Fibroblast of pulmonary artery (primary cell): ENCODE results near the gene ACAP2.
"Not testable (repeated sequence)": the region's sequence is repeated elsewhere in the genome, so short reads cannot be mapped to it uniquely, and the experiment has no call there.

Source experiments
- DNase-seq: peaks from one replicate; pipeline ENCODE4 v3.0.0-alpha.2; 2010; ENCODE audit warnings: low read depth
- H3K4me3 ChIP-seq: replicated peaks from 2 replicates; pipeline ENCODE4 v1.5.1; 2011; ENCODE audit warnings: low read depth, mild to moderate bottlenecking, control low read depth, low read length, moderate library complexity
- TF ChIP-seq, protein P1 (sequence below): IDR thresholded peaks from 2 replicates; pipeline ENCODE4 v1.5.1; 2011; ENCODE audit warnings: mild to moderate bottlenecking, control low read depth, low read length, inconsistent platforms; ENCODE audit errors: missing control alignments

ACAP2 gene

DNA sequence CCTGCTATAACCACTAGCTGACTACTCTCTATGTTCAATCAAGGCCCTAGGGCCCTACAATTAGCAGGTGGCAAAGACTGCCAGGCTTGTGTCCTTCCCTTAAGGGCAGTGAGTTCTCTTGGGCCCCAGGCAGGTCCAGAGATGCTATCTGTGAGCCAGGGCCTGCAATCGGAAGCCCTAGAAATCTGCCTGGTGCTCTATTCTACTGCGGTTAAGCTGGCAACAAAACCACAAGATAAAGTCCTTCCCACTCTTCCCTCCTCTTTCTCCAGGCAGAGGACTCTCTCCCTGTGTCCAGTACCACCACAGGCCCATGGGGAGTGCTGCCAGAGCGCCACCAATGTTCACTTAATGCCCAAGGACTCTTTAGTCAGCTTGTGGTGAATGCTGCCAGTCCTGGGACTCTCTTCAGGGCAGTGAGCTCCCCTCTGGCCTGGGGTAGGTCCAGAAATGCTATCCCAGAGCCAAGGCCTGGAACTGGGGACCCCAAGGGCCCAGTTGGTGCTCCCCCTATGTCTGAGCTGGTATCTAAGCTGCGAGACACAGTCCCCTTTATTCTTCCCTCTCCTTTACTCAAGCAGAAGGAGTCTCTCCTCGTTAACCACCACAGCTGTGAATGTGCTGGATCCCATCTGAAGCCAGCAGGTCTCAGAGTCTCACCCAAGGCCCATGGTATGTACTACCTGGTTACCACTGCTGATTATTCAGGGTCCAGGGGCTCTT, 206.6 kb downstream of the ACAP2 start:
- H3K4me3 ChIP-seq: no peak overlapping the region
- TF ChIP-seq, protein P1, sequence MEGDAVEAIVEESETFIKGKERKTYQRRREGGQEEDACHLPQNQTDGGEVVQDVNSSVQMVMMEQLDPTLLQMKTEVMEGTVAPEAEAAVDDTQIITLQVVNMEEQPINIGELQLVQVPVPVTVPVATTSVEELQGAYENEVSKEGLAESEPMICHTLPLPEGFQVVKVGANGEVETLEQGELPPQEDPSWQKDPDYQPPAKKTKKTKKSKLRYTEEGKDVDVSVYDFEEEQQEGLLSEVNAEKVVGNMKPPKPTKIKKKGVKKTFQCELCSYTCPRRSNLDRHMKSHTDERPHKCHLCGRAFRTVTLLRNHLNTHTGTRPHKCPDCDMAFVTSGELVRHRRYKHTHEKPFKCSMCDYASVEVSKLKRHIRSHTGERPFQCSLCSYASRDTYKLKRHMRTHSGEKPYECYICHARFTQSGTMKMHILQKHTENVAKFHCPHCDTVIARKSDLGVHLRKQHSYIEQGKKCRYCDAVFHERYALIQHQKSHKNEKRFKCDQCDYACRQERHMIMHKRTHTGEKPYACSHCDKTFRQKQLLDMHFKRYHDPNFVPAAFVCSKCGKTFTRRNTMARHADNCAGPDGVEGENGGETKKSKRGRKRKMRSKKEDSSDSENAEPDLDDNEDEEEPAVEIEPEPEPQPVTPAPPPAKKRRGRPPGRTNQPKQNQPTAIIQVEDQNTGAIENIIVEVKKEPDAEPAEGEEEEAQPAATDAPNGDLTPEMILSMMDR: no peak
- no peak for DNase-seq

DNA sequence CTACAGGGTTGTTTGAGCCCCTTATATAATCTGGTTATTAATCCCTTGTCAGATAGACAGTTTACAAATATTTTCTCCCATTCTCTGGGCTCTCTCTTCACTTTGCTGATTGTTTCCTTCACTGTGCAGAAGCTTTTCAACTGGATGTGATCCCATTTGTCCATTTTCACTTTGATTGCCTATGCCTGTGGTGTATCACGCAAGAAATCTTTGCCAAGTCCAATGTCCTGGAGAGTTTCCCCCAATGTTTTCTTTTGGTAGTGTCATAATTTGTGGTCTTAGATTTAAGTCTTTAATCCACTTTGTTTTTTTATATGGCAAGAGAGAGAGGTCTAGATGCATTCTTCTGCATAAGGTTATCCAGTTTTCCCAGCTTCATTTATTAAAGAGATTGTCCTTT, 212.6 kb downstream of the ACAP2 start:
- TF ChIP-seq, protein P1: no peak
- DNase-seq: no peak
- H3K4me3 ChIP-seq: no peak overlapping the region

DNA sequence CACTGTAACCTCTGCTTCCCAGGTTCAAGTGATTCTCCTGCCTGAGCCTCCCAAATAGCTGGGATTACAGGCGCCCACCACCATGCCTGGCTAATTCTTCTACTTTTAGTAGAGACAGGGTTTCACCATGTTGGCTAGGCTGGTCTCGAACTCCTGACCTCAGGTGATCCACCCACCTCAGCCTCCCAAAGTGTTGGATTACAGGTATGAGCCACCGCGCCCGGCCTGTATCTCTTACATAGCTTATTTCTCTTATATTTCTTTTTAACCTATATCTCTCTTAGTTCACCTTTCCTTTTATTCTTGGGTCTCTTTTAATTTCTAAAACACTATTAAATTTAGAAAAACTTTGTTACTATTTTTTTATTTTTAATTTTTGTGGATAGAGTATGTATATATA, 213.9 kb downstream of the ACAP2 start:
- not testable (repeated sequence) for H3K4me3 ChIP-seq, DNase-seq

DNA sequence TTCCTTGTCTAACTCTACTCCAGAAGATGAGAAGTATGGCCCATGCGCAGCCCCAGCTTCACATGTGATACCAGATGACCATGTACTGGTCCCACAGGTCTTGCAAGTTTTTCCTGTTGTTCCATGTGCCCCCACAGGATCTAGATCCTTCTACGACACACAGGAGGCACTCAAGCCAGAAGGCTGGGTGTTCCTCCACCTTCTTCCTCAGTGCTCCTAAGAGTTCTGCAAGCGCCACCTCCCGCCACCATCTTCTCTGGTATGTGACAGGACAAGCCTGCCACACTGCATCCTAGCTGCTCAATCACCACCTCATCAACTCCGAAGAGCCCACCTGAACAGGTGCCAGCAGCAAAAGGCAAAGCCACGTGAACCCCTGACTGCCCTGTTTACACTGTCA, 214.9 kb downstream of the ACAP2 start:
- H3K4me3 ChIP-seq: no peak overlapping the region
- TF ChIP-seq, protein P1: no peak
- DNase-seq: no peak

DNA sequence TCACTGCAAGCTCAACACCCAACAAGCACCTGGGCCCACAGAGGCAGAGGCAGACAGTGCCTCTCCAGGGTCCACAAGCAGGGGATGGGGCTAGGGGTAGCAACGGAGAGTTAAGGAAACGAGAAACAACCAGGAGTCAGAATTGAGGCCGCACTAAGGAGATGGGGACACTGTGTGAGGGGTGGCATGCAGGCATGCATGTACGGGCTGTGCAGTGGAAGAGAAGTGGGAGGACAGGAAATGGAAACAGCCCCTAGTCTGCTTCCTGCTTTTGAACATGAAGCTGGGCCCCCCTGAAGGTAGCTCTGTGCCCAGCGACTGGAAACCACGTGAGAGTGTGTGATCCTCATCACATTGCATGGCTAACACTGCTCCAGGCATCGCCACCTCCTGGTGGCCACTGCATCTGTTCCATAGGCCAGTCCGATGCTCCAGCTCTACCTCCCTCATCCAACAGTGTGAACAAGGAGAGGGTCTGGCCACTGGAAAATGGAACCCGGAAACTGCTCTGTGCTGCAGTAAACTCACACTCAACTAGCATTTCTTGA, 215.8 kb downstream of the ACAP2 start:
- H3K4me3 ChIP-seq: no peak overlapping the region
- peak; percentile 44 for DNase-seq
- TF ChIP-seq, protein P1: peak; percentile 60

DNA sequence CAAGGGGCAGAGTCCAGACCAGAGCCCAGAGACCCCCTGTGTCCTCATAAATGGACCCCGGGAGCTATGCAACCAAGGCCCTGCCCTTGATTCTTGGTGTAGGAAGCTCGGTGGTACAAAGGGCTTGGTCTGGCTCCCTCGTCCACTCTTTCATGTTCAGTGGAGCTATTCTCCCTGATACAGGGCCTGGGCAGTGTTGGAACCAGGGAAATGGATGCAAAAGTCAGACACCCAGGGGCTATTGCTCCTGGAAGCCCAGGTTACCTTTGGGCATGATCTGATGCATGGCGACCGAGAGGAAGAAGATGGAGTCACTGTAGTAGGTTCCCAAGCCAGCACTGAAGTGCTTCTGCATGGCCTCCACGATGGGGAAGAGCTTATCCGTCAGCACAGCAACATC, 216.4 kb downstream of the ACAP2 start:
- TF ChIP-seq, protein P1: no peak
- DNase-seq: no peak
- H3K4me3 ChIP-seq: no peak overlapping the region

DNA sequence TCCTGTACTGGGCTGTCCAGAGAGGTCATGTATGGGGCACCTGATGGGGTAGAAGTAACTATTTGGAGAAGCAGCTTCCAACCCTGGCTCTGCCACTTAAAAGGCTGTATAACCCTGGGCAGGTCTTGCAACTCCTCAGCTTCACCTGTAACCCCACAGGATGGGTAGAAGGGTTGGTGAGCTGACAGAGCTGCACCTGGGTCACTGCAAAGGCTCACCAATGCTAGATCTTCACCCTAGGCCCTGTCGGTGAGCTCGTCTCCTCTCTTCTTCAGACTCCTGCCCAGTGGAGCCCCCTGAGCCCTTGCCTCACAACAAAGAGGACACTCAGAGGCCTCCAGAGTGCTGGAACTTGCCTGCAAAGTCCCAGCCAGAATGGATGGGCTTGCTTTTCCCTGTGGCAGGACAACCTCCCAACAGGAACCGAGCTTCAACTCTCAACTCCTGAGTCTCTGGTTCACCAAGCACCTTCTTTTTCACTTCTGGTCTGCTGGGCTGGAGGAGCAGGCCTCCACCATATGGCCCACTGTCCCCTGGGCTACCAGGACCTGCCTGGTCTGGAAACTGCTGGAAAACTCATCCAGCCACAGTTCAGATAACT, 217.7 kb downstream of the ACAP2 start:
- H3K4me3 ChIP-seq: no peak overlapping the region
- no peak for DNase-seq
- TF ChIP-seq, protein P1: no peak
